ENCODE measurements around the gene ITGA4. TPM values are rescaled to one million over a fixed set of nuclear protein-coding genes. Genes with fewer than 3 reads are reported as not detected.
A peak's percentile ranks its signal among the peaks of the same experiment; 100 is the strongest.

The ITGA4 gene
- total and polyA plus RNA-seq, 2 of the 13 experiments (the other 11 are each of a cell fraction or from before 2014, with no cell fraction given), result not detected

DNA sequence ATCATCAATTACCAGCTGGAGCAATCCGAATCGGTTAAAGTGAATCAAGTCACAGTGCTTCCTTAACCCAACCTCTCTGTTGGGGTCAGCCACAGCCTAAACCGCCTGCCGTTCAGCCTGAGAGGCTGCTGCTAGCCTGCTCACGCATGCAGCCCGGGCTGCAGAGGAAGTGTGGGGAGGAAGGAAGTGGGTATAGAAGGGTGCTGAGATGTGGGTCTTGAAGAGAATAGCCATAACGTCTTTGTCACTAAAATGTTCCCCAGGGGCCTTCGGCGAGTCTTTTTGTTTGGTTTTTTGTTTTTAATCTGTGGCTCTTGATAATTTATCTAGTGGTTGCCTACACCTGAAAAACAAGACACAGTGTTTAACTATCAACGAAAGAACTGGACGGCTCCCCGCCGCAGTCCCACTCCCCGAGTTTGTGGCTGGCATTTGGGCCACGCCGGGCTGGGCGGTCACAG, 496 bp upstream of the ITGA4 start (continued):
- TF ChIP-seq ZNF720 (CRISPR knock-in tag; IDR thresholded peaks at IDR 0.05) (no peak), ZEB1 (IDR thresholded peaks at IDR 0.05; ENCODE audit: insufficient replicate concordance, low read depth) (no peak), HOXD1 (CRISPR knock-in tag; IDR thresholded peaks at IDR 0.05) (no peak), POGZ (CRISPR knock-in tag; IDR thresholded peaks at IDR 0.05) (no peak), NCOA2 (CRISPR knock-in tag; IDR thresholded peaks at IDR 0.05) (no peak)

GRCh38 chr2:181457741-181458425, 697 bp downstream of the ITGA4 start:
- ChIA-PET CTCF (ENCODE audit: low intra/inter-chr PET ratio, low total read pairs) (interaction anchor here (1.2 kb wide), 1 partner anchor 354 kb away, joined by 5 read pairs; no protein-coding TSS in a partner anchor), POLR2A (no interaction called here)
- Histone ChIP-seq H3K9me3 (ENCODE audit: low read length) (no peaks in the 10 kb centered on the region), H3K4me2 (ENCODE audit: low read depth, low read length) (no peak overlapping the region), H3K9ac (ENCODE audit: insufficient read depth, low read depth, low read length) (no peak overlapping the region), H3K27ac (ENCODE audit: extremely low read length, insufficient read depth, low read length) (no peak overlapping the region), H3K4me1 (ENCODE audit: insufficient read depth, low read length) (no peaks in the 10 kb centered on the region), H3K79me2 (ENCODE audit: insufficient read depth, low read length) (no peaks in the 10 kb centered on the region), H3K36me3 (replicated peaks in 1 of 2; ENCODE audit: control insufficient read depth in 1 of 2, insufficient read depth in 2 of 2, low read length in 2 of 2) (no peaks in the 10 kb centered on the region), H3K4me3 (replicated peaks in 1 of 3; ENCODE audit: insufficient read depth in 1 of 3, low read depth in 2 of 3, low read length in 3 of 3) (no peak overlapping the region; a peak in 1 of 6 replicates), H2AFZ (ENCODE audit: low read length) (no peak overlapping the region), H4K20me1 (ENCODE audit: insufficient read depth, low read length) (no peaks in the 10 kb centered on the region), H3K27me3 (ENCODE audit: control insufficient read depth in 1 of 2, insufficient read depth in 2 of 2, low read length in 2 of 2) (peaks cover 0 to 20% of the 10 kb centered on the region in 2 experiments; a peak in 2 of 5 replicates)
- no peak for DNase-seq (ENCODE audit: low spot score)
- in situ Hi-C loops (cut with HindIII; ENCODE audit: extremely low pct_ligation_motif_present, low pct_unique_long_range_greater_than_20kb) (no loop called here), intact Hi-C loops (cut with micrococcal nuclease; ENCODE audit: unreplicated experiment) (loop anchor here (2.0 to 5.0 kb wide), 2 partner anchors 53 to 934 kb away; no protein-coding TSS in a partner anchor)
- TF ChIP-seq XBP1 (CRISPR knock-in tag; IDR thresholded peaks at IDR 0.05) (no peak), HOXD1 (CRISPR knock-in tag; IDR thresholded peaks at IDR 0.05) (no peak), MLLT10 (CRISPR knock-in tag; IDR thresholded peaks at IDR 0.05) (no peak), ZNF136 (CRISPR knock-in tag; IDR thresholded peaks at IDR 0.05; ENCODE audit: low read depth) (no peak), PTBP1 (IDR thresholded peaks at IDR 0.05; ENCODE audit: low read depth, low read length, poor library complexity, severe bottlenecking) (no peak), ATRX (CRISPR knock-in tag; IDR thresholded peaks at IDR 0.05; ENCODE audit: borderline replicate concordance) (no peak), ZFP36L2 (CRISPR knock-in tag; IDR thresholded peaks at IDR 0.05) (no peak), ZKSCAN5 (CRISPR knock-in tag; IDR thresholded peaks at IDR 0.05) (no peak), ZNF878 (CRISPR knock-in tag; IDR thresholded peaks at IDR 0.05) (no peak), HNF1B (CRISPR knock-in tag; IDR thresholded peaks at IDR 0.05) (no peak), REPIN1 (CRISPR knock-in tag; IDR thresholded peaks at IDR 0.05; ENCODE audit: borderline replicate concordance, low read depth) (no peak), MED1 (CRISPR knock-in tag; IDR thresholded peaks at IDR 0.05) (no peak), RAD21 (CRISPR knock-in tag; IDR thresholded peaks at IDR 0.05) (no peak), ZNF275 (CRISPR knock-in tag; IDR thresholded peaks at IDR 0.05; ENCODE audit: borderline replicate concordance) (no peak), ZNF143 (CRISPR knock-in tag; IDR thresholded peaks at IDR 0.05) (no peak), PRMT3 (CRISPR knock-in tag; IDR thresholded peaks at IDR 0.05; ENCODE audit: borderline replicate concordance, low read depth) (no peak), SRSF4 (IDR thresholded peaks at IDR 0.05; ENCODE audit: low read depth, low read length, poor library complexity, severe bottlenecking) (no peak), TCF7 (IDR thresholded peaks at IDR 0.05; ENCODE audit: low read depth) (no peak)
- FAIRE-seq, result no peak
- WGBS (ENCODE audit: low lambda C conversion rate), result 31% methylated on average over 26 of the region's 45 CpGs
- BruUV-seq (replicated peaks), result no TSS peak
- ATAC-seq, result peak; percentile 45

Measured in HepG2 (cell line).